Fibroblast of skin of abdomen (primary cell): Measurements from ENCODE around the gene NKPD1.
"Not testable (repeated sequence)": the region's sequence is repeated elsewhere in the genome, so short reads cannot be mapped to it uniquely, and the experiment has no call there.

Experiments
- DNase-seq: peaks from one replicate; pipeline ENCODE4 v3.0.0-alpha.2; 2013

NKPD1 gene

DNA sequence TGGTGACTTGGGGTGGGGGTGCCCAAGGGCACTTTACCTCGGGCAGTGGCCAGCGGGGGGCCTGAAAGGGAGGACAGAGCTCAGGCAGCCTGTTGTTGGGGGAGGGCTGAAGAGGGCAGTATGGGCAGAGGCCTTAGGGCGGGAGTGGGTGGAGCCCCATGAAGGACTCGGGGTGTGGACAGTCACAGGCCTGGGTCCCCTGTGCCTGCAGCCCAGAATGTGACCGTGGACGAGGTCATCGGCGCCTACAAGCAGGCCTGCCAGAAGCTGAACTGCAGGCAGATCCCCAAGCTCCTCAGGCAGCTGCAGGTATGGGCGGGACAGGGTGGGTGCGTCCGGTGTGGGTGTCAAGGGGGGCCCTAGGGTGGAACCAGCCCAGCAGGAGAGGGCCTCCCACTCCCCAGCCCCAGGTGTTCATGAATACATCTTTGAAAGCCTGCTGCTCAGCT is 22.5 kb downstream of the NKPD1 start:
- DNase-seq, result no peak

DNA sequence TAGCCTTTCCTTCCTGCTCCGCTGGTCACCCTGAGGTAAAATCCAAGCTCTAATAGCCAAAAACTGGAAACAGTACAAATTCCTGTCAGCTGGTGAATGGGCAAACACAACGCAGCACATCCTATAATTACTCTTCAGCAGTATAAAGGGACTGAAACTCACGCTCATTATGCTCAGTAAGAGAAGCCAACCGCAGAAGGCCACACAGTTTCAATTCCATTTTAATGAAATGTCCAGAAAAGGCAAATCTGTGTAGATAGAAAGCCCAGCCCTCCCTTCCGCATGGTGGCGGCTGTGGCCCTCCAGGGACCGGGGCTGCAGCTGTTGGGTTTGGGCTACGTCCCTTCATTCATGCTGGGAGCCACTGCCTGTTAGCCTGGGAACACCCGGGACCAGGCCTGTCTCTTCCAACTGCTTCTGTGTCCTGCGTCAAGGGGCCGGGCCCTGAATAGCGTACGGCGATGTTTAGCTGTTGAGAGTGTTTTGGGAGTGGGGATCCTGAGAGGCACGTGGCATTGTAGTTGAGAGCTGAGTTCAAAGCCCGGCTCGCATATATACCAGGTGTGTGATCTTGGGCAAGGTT is 23.5 kb downstream of the NKPD1 start:
- no peak for DNase-seq

DNA sequence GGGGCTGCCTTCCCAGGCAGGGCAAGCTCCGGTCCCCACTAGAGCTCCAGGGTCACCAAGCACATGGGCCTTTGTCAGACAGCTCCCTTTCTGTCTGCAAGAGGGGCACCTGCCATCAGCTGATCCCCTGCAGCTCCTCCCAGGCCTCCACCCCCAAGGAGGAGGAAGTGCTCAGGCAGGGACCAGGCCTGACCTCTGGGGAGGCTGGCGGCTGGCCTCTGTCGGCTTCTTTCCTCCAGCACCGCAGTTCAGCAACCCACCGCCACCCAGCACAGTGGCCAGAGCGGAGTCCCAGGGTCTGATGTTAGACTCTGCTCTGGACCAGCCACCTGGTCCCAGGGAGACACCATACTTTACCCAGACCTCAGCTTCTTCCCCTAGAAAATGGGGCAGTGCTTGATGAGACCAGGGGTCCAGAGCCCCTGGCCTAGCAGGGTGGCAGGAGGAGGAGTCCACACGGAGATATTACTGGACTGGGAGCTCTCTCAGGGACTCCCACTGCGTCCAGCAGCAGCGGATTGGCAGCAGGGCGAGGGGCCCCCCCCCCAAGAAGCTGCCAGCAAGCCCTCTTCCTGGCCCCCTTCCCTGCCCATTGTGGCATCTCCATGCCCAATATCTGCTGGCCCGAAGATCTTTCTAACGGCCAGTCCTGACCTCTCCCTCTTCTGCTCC is 24.1 kb downstream of the NKPD1 start:
- no peak for DNase-seq

DNA sequence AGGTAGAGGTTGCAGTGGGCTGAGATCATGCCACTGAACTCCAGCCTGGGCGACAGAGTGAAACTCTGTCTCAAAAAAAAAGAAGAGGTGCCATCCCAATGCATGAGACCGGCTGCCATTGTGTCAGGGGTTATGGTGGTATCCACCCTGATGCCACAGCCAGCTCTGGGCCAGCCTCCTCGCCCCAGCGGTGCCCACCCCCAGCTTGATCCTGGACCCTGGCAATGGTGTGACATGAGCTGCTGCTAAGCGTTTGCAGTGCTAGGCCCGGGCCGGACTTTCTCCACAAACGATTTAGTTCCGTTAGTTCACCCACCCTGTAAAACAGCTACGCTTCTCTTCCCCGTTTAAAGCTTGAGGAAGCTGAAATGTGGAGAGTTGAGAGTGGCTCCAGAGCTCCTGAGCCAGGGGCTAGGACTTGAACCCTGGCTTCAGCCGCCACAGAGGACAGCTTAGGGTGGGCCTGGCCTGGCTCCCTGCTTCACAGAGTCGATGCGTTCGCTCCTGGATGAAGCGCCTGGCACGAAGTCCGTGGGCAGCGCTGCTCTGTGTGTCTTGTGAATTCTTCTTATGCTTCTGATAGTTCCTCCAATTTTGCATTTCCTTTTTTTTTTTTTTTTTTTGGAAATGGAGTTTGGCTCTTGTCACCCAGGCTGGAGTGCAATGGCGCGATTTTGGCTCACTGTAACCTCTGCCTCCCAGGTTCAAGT is 25.5 kb downstream of the NKPD1 start:
- no peak for DNase-seq

DNA sequence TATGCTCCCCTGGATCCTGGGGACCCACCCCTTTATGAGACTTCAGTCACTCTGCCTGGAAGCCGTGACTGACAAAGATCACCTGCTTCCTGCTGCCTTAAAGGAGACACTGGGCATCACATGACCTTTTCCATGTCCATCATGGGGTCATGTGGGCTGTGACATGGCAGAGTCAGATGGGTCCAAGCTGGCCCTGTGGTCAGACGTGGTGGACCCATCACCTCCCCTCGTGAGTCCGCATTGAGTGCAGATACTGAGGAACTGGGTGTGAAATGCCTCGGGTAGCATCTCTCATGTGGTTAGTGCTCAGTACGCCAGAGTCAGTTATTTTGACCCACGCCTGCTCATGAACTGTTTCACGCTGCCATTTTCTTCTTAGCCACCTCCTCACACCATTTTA is 27.1 kb downstream of the NKPD1 start:
- no peak for DNase-seq

DNA sequence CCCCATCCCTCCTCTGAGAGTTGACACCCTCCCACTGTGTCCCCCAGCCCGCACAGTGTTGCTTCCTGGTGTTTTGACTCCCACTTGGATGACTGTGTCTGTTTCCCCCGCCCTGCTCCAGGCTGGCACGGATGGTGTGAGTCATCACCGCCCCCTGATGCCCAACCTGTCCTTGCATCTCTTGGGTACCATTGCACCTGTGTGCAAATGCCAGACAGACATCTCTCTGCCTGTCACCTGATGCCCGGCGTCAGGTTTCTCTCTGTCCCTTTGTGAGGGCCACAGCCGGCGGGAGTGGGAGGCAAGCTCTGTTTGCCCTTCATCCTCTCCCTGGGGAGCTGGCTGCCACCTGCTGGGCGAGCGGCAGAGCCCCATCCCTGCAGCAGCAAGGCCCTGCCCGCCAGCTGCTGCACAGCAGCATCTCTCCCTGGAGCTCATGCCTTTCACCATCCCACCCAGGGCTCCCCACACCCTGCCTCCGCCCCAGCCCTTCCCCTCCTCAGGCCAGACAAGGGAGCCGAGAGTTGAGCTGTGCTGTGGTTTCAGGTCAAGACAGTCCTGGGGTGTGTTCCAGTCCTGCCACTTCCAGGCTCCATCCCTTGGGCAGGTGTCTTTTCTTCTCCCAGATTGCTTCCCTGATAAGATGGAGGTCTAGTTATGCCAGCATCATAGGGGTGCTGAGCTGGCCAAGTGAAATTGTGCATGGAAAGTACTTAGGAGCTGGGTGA is 29.7 kb downstream of the NKPD1 start:
- no peak for DNase-seq

DNA sequence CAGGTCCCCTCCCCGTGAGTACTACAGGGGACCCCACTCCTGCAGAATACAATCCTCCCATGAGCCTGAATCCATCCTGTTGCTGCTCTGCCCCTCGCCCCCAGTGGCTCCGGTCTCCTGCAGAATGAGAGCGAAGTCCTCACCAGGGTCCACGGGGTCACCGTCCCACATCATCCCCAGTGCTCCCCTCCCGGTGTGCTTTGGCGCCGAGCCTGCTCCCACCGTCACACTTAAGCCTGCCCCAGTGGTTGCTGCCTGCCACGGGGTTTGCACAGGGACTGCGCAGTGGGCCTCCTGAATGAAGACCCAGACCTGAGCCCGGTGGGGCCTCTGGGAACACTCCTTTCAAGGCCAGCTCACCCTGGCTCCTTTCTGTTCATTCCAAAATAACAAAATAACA is 30.5 kb downstream of the NKPD1 start:
- DNase-seq, result no peak

DNA sequence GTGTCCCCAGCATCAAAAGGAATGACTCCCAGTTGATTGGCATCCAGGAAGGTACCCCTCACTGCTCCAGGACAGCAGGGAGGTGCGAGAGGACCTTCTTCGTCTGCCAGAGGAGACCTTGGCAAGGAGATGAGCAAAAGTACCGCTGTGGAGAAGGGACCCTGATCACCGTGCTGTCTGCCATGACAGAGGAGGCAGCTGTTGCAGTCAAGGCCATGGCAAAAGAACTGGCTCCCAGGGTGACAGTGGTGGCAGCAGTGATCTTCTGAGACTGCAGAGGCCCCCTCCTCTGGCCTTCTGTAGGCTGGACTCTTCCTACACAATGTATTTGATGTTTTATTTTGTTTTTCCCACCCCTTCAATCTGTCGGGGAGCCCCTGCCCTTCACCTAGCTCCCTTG is 32.0 kb downstream of the NKPD1 start:
- DNase-seq, result no peak

DNA sequence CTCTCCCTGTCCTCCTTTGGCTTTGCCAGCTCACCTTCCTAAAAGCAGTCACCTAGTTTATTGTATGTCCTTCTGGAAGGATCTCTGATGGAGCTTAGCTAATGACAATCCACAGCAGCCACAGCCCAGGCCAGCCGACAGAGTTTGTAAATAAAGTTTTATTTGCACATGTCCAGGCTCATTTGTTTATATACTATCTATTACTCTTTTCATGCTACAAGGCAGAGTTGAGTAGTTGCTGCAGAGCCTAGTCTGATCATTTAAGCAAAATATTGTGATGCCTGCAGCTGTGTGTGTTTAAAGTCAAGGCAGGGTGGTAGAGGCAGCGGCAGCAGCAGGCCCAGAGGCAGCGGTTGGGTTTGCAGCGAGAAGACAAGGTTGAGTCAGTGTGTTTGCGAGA is 32.6 kb downstream of the NKPD1 start:
- no peak for DNase-seq

DNA sequence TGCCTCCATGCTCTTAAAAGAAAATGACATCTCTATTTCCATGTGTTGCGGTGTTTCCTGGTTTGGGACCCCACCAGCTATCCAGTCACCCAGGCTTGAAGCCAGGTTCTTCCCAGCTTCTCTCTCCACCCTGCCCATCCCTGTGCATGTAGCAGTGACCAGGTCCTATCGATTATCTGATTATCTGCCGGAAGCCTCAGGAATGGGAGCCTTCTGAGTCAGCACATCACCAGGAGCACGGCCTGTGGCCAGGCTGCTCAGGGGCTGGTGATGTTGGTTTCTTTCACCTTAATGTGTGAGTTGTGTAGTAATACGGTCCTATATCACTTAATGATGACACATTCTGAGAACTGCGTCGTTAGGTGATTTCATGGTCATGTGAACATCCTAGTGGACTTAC is 34.1 kb downstream of the NKPD1 start:
- no peak for DNase-seq

DNA sequence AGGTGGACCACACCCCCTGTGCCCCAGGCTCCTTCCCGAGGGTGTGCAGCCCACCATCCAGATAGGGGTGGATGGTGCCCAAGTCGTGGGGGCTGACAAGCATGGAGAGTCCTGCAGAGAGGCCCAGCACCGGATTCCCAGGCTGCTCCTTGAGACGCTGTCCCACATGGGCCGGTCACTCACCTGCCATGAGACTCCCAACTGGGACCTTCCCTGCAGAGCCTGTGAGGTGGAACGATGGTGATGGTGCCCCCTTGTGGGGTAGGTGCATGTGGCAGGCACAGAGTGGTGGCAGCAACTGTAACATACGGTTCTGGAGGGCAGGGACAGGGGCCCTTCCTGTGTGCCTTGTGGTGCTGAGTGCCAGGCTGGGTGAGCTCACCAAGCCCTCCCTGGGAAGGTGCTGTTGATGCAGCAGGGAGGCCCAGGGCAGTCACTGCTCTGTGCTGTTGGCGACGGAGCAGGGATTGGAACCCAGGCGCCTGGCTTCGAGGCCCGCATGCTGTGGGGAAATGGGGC is 34.7 kb downstream of the NKPD1 start:
- peak; percentile 39 for DNase-seq

DNA sequence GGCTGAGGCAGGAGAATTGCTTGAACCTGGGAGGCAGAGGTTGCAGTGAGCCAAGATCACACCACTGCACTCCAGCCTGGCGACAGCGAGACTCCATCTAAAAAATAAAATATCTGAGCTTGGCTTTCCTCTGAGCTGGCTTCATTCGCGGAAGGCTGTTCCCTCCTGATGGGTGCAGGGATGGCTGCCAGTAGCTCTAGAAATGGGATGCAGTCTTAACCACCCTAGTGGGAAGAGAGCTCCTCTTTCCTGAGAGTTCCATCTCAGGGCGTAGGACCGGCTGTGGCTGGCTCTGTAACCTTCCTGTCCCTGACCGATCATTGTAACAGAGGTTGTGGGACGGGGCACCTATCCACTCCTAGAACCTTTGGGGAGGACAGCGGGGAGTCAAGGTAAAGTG is 35.4 kb downstream of the NKPD1 start:
- DNase-seq, result no peak

DNA sequence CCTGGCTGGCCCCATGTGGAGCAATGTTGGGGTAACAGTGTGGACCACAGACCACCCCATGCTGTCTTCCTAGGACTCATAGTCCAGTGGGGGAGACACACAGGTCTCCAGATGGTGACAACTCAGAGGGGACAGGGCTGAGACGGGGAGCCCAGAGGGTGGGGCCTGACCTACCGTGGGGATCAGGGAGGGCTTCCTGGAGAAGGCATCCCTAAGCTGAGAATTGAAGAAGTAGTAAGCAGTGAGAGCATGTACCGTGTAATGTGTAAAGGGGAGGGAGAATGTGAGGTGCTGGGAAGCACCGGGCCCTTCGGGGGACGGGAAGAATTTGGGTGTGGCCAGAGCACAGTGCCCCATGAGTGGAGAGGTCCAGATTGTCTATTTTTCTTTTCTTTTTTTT is 36.8 kb downstream of the NKPD1 start:
- no peak for DNase-seq

DNA sequence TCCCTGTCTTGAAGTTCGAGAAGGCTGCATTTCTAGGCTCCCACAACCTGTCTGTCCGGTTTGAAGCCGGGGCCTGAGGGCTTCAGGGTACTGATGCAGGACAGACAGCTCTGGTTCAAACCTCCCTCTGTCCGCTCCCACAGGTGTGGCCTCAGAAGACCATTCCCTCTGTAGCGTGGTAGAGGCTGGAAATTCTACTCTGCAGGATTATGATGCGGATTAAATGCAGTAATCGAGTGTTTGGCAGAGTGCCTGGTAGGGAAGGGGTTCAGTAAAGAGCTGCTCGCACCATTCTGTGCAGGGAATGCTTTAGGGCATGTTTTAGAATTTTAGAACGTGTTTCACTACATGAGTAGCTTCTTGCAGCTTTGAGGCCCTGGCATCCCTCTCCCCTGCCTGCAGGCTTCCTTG is 37.3 kb downstream of the NKPD1 start:
- no peak for DNase-seq

DNA sequence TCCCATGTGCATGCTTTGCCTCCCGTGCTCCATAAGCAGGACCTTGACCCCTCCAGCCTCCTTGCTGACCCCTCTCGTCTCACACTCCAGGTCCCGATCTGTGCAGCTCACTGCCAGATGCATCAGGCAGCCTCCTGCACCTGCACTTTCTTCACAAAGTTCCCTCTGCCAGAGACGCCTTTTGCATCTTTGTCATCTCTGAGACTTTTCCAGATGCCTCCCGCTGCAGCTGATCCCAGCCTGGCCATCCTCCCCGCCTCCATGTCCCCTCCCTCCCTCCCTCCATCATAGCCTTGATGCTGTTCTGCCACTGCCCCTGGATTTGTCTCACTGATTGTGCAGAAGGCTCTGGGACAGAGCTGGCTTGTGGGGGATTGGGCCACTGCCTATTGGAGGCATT is 38.0 kb downstream of the NKPD1 start:
- no peak for DNase-seq

DNA sequence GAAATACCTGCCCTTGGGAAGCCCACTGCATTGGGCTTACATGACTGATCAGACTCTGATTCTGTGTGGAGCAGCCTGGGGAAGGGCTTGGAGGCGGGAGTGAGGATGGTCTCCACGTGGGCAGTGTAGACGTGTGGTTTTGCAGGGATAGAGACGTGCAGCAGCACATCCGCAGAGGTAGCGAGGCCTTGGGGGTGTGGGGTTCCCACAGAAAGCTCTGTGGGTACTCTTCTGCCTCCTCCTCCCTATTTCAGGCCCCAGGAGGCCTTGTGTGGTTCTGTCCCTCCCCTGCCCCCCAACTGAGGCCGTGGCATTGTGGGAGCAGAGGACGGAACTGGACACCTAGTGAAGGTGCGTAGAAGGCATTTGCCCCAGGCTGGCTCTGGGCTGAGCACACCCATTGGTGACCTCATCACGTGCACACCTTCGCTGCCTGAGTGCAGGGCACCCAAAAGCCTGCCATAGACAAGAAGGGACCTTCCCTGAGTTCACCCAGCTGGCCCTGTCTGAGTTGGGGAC is 38.9 kb downstream of the NKPD1 start:
- no peak for DNase-seq

DNA sequence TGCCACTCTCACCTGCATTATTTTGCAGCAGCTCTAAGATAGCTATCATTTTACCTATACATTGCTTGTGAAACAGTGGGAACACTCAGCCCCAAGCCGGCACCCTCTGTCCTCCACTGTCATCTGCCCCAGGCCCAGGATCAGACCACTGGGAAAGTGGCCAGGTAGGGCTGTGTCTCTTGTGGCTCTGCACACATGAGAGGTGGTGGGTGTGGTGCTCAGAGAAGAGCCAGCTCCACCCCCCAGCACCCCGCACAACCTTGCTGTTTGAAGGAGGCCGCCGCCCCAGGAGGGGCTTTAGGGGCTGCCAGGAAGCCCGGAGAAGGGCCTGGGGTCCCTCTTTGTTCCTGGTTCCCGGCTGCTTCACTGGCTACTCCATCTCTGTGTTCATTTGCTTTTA is 41.2 kb downstream of the NKPD1 start:
- DNase-seq, result no peak

DNA sequence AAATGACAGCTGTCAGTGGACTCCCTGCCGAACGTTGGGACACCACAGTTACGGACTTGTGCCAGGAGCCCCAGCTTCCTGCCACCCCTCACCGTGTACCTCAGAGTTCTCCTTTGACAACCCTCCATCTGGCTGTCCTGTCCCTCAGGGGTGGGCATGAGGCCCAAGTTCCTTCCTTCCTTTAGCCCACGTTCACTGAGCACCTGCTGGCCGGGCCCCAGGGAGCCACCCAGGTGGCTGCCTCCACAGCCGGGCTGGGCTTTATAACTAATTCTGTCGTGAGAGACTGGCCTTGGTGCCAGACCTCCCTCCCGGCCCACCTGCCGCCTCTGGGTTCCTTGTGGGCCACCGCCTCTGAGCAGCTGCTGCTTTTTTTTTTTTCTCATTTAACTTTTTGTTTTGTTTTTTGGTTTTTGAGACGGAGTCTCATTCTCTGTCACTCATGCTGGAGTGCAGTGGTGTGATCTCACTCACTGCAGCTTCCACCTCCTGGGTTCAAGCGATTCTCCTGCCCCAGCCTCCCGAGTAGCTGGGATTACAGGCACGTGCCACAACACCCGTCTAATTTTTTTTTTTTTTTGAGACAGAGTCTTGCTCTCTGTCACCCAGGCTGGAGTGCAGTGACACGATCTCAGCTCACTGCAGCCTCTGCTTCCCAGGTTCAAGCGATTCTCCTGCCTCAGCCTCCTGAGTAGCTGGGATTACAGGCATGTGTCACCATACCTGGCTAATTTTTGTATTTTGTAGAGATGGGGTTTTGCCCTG is 42.0 kb downstream of the NKPD1 start:
- DNase-seq, result not testable (repeated sequence)

DNA sequence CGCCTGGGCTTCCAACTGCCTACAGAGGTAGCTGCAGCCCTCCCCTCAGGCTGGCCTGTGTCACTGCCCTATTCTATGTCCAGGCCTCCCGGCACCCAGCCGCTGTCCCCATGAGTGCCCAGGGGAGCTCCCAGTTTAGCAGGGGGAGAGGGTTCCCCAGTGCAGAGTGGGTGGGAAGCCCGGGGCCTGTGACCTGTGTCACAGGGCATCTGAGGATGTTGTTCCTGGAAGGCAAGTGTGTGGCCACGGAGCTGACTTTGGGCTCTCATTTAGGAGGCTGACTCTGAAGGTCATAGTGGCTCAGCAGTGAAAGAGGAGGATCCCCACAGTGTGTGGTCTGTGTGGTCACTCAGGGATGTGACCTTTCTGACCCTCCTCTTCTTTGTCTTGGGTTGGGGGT is 42.7 kb downstream of the NKPD1 start:
- no peak for DNase-seq

DNA sequence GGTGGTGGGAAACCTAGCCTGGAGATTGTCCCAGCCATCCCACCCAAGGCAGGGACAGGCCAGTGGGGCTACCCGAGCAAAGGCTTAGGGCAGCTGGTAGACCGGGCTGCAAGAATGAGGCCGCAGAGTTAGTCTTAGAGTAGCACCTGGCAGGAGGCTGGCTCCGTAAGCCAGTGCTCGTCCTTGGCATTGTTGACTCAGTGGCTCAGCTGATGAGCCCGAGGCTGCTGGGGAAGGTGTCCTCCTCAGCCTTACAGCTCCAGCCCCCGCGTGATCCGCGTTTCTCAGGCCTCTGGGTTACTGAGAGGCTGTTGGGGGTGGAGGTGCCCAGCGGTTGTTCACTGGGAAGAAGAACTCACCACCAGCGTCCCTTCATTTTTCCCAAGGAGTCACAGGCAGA is 43.1 kb downstream of the NKPD1 start:
- no peak for DNase-seq

DNA sequence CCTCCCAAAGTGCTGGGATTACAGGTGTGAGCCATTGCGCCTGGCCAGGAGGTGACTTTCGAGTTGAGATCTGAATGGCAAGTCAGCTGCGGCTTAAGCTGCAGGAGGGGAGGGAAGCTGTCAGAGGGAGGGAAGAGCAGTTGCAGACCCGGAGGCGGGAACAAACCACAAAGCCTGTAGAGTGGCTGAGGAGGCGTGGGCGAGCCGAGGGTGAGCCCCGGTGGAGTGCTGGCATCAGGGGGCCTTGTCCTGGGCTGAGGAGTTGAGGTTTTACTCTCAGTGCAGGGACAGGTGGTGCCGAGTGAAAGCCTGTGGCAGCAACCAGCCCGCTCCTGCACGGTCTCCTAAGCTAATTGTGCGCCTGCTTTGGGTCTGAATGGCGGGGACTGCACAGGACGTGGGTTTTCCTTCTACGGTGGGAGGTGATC is 43.6 kb downstream of the NKPD1 start:
- DNase-seq, result no peak
